ENCODE results near the gene CKAP5. TPM values are rescaled to one million over a fixed set of nuclear protein-coding genes. Genes with fewer than 3 reads are reported as not detected.

Gene CKAP5
- total RNA-seq, 1 experiment from 2014 or later, result 221 TPM

DNA sequence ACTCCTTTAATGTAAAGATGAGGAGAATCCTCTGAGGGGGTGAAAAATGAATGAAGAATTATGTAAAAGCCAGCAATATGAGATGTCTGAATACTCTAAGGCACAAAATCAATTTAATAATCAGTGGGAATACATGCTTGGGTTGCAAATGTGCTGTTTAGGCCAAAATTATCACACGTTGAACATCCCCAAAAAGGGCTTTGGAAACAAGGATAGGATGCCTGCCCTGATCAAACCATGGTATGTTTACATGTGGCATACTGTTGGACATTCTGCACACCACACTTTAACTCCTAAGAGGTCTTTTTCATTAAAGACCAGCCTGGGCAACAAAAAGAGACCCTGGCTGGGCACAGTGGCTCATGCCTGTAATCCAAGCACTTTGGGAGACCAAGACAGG lies 100.8 kb downstream of the CKAP5 start:
- intact Hi-C loops (cut with micrococcal nuclease; ENCODE audit: unreplicated experiment), result no loop called here
- ChIA-PET CTCF (no interaction called here), POLR2A (no interaction called here)
- no peaks in the 10 kb centered on the region for H3K9me3 Mint-ChIP-seq (ENCODE audit: unreplicated experiment)
- no peak overlapping the region for H3K4me3 ChIP-seq (ENCODE audit: low read depth, low read length)
- peaks cover 6% of the 10 kb centered on the region for H3K4me1 Mint-ChIP-seq (ENCODE audit: low read depth, unreplicated experiment)
- peaks cover 96% of the 10 kb centered on the region for H3K36me3 Mint-ChIP-seq (ENCODE audit: insufficient read depth, unreplicated experiment)
- no peaks in the 10 kb centered on the region for H3K27me3 ChIP-seq (replicated peaks; ENCODE audit: control insufficient read depth, insufficient read depth, low read length)
- no peaks in the 10 kb centered on the region for H3K27me3 Mint-ChIP-seq (ENCODE audit: insufficient read depth, unreplicated experiment)
- no peak overlapping the region for H3K4me3 Mint-ChIP-seq (ENCODE audit: unreplicated experiment)
- no peak overlapping the region for H3K27ac Mint-ChIP-seq (ENCODE audit: unreplicated experiment)
- no peak for DNase-seq
- BruUV-seq (replicated peaks), result no TSS peak
- no peaks in the 10 kb centered on the region for H3K9me3 ChIP-seq
- peaks cover 6% of the 10 kb centered on the region for H3K4me1 ChIP-seq
- TF ChIP-seq, protein P1, sequence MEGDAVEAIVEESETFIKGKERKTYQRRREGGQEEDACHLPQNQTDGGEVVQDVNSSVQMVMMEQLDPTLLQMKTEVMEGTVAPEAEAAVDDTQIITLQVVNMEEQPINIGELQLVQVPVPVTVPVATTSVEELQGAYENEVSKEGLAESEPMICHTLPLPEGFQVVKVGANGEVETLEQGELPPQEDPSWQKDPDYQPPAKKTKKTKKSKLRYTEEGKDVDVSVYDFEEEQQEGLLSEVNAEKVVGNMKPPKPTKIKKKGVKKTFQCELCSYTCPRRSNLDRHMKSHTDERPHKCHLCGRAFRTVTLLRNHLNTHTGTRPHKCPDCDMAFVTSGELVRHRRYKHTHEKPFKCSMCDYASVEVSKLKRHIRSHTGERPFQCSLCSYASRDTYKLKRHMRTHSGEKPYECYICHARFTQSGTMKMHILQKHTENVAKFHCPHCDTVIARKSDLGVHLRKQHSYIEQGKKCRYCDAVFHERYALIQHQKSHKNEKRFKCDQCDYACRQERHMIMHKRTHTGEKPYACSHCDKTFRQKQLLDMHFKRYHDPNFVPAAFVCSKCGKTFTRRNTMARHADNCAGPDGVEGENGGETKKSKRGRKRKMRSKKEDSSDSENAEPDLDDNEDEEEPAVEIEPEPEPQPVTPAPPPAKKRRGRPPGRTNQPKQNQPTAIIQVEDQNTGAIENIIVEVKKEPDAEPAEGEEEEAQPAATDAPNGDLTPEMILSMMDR (IDR thresholded peaks at IDR 0.05; ENCODE audit: insufficient read depth in 1 of 2, low read depth in 1 of 2, low read length in 1 of 2, severe bottlenecking in 1 of 2, unreplicated experiment in 1 of 2), result no peak
- peaks cover 5% of the 10 kb centered on the region for H3K36me3 ChIP-seq (ENCODE audit: control insufficient read depth, insufficient read depth, low read length)

DNA sequence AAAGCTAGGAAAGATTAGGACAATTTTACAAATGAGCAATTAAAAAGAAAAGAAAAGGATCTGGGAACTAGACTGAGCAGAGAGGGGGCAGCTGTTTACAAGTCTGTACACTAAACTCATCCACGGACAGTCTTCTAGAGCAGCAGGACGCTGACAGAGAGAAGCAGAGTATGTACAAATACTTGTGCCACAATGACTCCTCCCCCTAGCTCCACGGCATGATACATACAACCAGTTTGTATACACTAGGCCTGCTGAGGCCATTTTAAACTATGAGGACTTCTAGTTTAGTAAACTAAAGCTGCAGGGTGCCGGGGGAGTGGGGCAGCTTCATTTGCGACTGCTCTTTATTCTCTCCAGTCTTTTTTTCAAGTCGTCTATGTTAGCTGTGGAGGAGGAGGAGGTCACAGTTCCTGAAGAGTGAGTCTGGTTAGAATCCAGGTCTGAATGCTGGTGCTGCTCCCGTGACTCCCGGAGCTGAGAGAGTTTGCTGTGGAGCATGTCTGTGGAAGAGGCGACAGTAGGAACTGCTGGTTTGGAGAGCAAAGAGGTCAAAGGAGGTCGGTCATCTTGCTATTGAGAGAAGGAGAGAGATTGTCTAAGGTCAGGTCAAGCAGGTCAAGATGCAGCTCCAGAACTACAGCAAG lies 102.3 kb downstream of the CKAP5 start:
- Mint-ChIP-seq H3K27me3 (ENCODE audit: insufficient read depth, unreplicated experiment) (no peaks in the 10 kb centered on the region), H3K4me1 (ENCODE audit: low read depth, unreplicated experiment) (no peaks in the 10 kb centered on the region), H3K4me3 (ENCODE audit: unreplicated experiment) (no peak overlapping the region), H3K27ac (ENCODE audit: unreplicated experiment) (peak overlapping the region; percentile 2), H3K9me3 (ENCODE audit: unreplicated experiment) (no peaks in the 10 kb centered on the region), H3K36me3 (ENCODE audit: insufficient read depth, unreplicated experiment) (peaks cover 96% of the 10 kb centered on the region)
- ChIA-PET CTCF (no interaction called here), POLR2A (interaction anchor here (0.5 kb wide), 1 partner anchor 43 kb away, joined by 3 read pairs; the partner anchor contains the start of genes ARHGAP1 and ZNF408)
- intact Hi-C loops (cut with micrococcal nuclease; ENCODE audit: unreplicated experiment), result no loop called here
- DNase-seq, result no peak
- no peak overlapping the region for H3K4me3 ChIP-seq (ENCODE audit: low read depth, low read length)
- peaks cover 2% of the 10 kb centered on the region for H3K36me3 ChIP-seq (ENCODE audit: control insufficient read depth, insufficient read depth, low read length)
- no peaks in the 10 kb centered on the region for H3K4me1 ChIP-seq
- H3K27me3 ChIP-seq (replicated peaks; ENCODE audit: control insufficient read depth, insufficient read depth, low read length), result no peaks in the 10 kb centered on the region
- TF ChIP-seq, protein P1 (IDR thresholded peaks at IDR 0.05; ENCODE audit: insufficient read depth in 1 of 2, low read depth in 1 of 2, low read length in 1 of 2, severe bottlenecking in 1 of 2, unreplicated experiment in 1 of 2), result no peak
- BruUV-seq (replicated peaks), result TSS peak; percentile 67
- H3K9me3 ChIP-seq, result no peaks in the 10 kb centered on the region

DNA sequence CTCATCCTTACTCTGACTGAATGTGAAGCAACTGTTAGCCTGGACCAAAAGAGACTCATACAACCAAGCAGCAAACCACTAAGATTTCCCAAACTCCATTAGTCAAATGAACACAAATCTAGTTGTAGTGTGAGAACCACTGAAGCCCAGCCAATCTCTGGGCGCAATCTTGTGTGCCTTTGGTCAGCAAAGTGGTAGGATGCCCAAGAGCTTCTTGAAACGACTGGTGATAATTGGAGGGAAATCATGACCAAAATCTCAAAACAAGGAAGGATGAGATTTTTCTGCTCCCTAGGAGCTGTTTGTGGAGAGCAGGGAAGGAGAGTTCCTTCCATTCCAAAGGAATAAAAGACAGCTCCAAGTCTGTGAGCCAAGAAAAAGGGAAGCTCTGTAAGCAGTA lies 103.0 kb downstream of the CKAP5 start:
- H3K36me3 Mint-ChIP-seq (ENCODE audit: insufficient read depth, unreplicated experiment), result peaks cover 95% of the 10 kb centered on the region
- peaks cover 3% of the 10 kb centered on the region for H3K36me3 ChIP-seq (ENCODE audit: control insufficient read depth, insufficient read depth, low read length)
- BruUV-seq (replicated peaks), result no TSS peak
- H3K4me1 ChIP-seq, result no peaks in the 10 kb centered on the region
- H3K4me3 Mint-ChIP-seq (ENCODE audit: unreplicated experiment), result no peak overlapping the region
- no peak overlapping the region for H3K27ac Mint-ChIP-seq (ENCODE audit: unreplicated experiment)
- H3K4me3 ChIP-seq (ENCODE audit: low read depth, low read length), result no peak overlapping the region
- H3K9me3 ChIP-seq, result no peaks in the 10 kb centered on the region
- CTCF ChIA-PET, result no interaction called here
- no peaks in the 10 kb centered on the region for H3K4me1 Mint-ChIP-seq (ENCODE audit: low read depth, unreplicated experiment)
- POLR2A ChIA-PET, result interaction anchor here (0.5 kb wide), 1 partner anchor 42 kb away, joined by 3 read pairs; the partner anchor contains the start of genes ARHGAP1 and ZNF408
- no peak for DNase-seq
- intact Hi-C loops (cut with micrococcal nuclease; ENCODE audit: unreplicated experiment), result no loop called here
- no peaks in the 10 kb centered on the region for H3K9me3 Mint-ChIP-seq (ENCODE audit: unreplicated experiment)
- no peaks in the 10 kb centered on the region for H3K27me3 Mint-ChIP-seq (ENCODE audit: insufficient read depth, unreplicated experiment)
- TF ChIP-seq, protein P1 (IDR thresholded peaks at IDR 0.05; ENCODE audit: insufficient read depth in 1 of 2, low read depth in 1 of 2, low read length in 1 of 2, severe bottlenecking in 1 of 2, unreplicated experiment in 1 of 2), result no peak
- H3K27me3 ChIP-seq (replicated peaks; ENCODE audit: control insufficient read depth, insufficient read depth, low read length), result no peaks in the 10 kb centered on the region

Data from Caco-2 (cell line).